ENCODE results near the gene KLF6. TPM values are rescaled to one million over a fixed set of nuclear protein-coding genes. Genes with fewer than 3 reads are reported as not detected.

The KLF6 gene
- total and polyA plus RNA-seq, 2 experiments from 2014 or later, result 19.6 to 35.4 TPM

DNA sequence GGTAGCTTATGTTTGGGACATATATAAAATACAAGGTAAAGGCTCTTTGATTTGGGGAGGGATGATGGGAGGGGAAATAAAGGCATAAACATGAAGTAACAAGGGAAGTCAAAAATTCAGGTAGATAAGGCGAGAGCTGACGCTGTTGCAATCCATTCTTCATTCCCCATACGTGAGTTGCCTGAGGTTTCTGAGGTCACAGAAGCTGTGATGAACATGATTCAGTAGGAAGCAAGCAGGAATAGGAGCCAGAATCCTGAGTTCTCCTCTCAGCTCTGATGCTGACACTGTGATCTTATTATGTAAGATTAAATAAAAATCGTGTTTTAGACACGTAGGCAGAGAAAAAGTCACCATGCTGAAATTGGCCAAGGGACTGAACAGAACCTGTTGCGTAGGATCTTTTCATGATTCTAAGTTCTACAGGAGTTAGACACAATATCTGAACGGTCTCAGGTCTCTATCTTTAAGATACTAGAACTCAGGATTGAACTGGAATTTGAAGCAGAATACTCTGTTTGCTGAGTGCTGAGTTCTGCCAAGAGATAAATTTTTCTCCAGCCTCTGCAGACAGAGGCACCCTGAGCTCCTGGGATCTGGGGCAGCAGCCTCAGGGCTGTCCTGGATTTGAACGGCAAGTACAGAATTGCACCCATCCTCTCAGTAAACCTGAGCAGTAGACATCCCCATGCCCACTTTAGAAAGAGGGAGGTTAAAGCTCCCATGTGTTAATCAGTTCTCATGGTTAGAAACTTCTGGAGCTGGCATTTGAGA, 21.0 kb downstream of the KLF6 start (continued):
- TF ChIP-seq ZNF462 (CRISPR knock-in tag; IDR thresholded peaks at IDR 0.05) (no peak), NANOG (IDR thresholded peaks at IDR 0.05; ENCODE audit: borderline replicate concordance) (no peak), ZNF331 (CRISPR knock-in tag; IDR thresholded peaks at IDR 0.05; ENCODE audit: low read depth) (no peak), CREB1 (CRISPR knock-in tag; IDR thresholded peaks at IDR 0.05; ENCODE audit: low read depth) (no peak)

- ATAC-seq, result no peak
- Histone ChIP-seq H3K4me2 (no peak overlapping the region), H4K20me1 (replicated peaks; ENCODE audit: insufficient read depth) (no peaks in the 10 kb centered on the region), H3F3A (replicated peaks; ENCODE audit: low read depth) (no peaks in the 10 kb centered on the region), H2AFZ (no peak overlapping the region), H3K27me3 (ENCODE audit: insufficient read depth) (no peaks in the 10 kb centered on the region), H3K36me3 (ENCODE audit: insufficient read depth) (no peaks in the 10 kb centered on the region), H3K4me3 (no peak overlapping the region), H3K9me2 (ENCODE audit: insufficient read depth) (no peaks in the 10 kb centered on the region), H3K4me1 (ENCODE audit: insufficient read depth) (peaks cover 18% of the 10 kb centered on the region), H3K79me2 (replicated peaks; ENCODE audit: insufficient read depth) (no peaks in the 10 kb centered on the region), H3K27ac (ENCODE audit: low read depth) (no peak overlapping the region)
- no peak overlapping the region; the same call in 1 of the 2 replicates for H3K27ac Mint-ChIP-seq
- peaks cover 39% of the 10 kb centered on the region for H3K4me1 Mint-ChIP-seq
- no peak overlapping the region for H3K4me3 Mint-ChIP-seq
- no peak for DNase-seq (ENCODE audit: low spot score)
- peaks cover 2% of the 10 kb centered on the region for H3K27me3 Mint-ChIP-seq (ENCODE audit: insufficient read depth, low read depth, poor library complexity)
- no peaks in the 10 kb centered on the region for H3K9me3 Mint-ChIP-seq
- no peaks in the 10 kb centered on the region for H3K36me3 Mint-ChIP-seq (ENCODE audit: low read depth)
- TF ChIP-seq ZNF462 (CRISPR knock-in tag; IDR thresholded peaks at IDR 0.05) (no peak), EZH2 (IDR thresholded peaks at IDR 0.05; ENCODE audit: low read depth, unreplicated experiment) (no peak)
- TF ChIP-seq, protein P1, sequence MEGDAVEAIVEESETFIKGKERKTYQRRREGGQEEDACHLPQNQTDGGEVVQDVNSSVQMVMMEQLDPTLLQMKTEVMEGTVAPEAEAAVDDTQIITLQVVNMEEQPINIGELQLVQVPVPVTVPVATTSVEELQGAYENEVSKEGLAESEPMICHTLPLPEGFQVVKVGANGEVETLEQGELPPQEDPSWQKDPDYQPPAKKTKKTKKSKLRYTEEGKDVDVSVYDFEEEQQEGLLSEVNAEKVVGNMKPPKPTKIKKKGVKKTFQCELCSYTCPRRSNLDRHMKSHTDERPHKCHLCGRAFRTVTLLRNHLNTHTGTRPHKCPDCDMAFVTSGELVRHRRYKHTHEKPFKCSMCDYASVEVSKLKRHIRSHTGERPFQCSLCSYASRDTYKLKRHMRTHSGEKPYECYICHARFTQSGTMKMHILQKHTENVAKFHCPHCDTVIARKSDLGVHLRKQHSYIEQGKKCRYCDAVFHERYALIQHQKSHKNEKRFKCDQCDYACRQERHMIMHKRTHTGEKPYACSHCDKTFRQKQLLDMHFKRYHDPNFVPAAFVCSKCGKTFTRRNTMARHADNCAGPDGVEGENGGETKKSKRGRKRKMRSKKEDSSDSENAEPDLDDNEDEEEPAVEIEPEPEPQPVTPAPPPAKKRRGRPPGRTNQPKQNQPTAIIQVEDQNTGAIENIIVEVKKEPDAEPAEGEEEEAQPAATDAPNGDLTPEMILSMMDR (conservative IDR thresholded peaks at IDR 0.05; ENCODE audit: low read depth in 2 of 2), result no peak
Observed at GRCh38 chr10:3763035-3763456, 22.0 kb downstream of the KLF6 start.
